ENCODE data around the gene CCT5.
A peak's percentile ranks its signal among the peaks of the same experiment; 100 is the strongest.
"Not testable (repeated sequence)": the region's sequence is repeated elsewhere in the genome, so short reads cannot be mapped to it uniquely, and the experiment has no call there.

Gene CCT5

DNA sequence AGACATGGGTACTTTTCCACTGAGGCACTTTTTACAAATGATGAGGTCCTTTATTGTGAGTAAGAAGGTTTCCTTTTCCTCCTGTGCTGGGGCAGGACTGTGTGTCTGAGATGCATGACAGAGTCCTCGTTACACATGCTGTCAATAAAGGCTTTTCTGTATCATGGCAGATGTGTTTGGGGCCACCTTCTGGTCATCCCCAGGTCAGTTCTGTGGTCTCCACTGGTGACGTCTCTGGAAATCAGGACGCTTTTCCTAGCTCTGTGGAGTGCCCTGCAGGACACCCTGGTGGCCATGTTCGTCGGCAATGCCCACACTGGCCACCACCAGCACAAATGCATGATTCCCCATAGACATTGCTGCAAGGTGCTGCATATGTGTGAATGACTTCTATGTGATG lies 54.9 kb downstream of the CCT5 start:
- DNase-seq, result no peak

DNA sequence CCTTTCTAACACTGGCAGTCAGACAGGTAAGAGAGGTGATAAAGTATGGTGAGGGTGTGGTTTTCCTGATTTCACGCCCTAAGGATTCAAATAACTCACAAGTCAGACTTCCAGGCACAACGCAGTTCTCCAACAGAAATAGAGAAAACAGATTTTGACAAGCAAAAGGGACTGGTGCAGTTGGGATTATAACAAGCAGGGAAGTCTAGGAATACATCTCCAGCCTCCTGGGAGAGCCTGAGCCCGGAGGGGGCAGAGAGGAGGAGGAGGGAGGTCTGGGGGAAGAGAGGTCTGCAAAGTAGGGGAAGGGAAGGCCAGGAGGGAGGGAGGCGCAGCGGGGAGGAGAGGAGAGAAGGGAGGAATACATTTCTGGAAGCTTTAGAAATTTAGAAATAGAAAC lies 56.0 kb downstream of the CCT5 start:
- no peak for DNase-seq

- DNase-seq, result no peak
These were observed 56.7 kb downstream of the CCT5 start for GRCh38 chr5:10306806-10307205.

- no peak for DNase-seq
These were observed 57.4 kb downstream of the CCT5 start, which contains the start of gene CMBL for GRCh38 chr5:10307206-10308148. TSS of gene CMBL (minus strand) at chr5:10307902. CDS start at chr5:10290762, 17,140 bp downstream.

GRCh38 chr5:10308844-10309243 lies 58.8 kb downstream of the CCT5 start:
- no peak for DNase-seq

DNA sequence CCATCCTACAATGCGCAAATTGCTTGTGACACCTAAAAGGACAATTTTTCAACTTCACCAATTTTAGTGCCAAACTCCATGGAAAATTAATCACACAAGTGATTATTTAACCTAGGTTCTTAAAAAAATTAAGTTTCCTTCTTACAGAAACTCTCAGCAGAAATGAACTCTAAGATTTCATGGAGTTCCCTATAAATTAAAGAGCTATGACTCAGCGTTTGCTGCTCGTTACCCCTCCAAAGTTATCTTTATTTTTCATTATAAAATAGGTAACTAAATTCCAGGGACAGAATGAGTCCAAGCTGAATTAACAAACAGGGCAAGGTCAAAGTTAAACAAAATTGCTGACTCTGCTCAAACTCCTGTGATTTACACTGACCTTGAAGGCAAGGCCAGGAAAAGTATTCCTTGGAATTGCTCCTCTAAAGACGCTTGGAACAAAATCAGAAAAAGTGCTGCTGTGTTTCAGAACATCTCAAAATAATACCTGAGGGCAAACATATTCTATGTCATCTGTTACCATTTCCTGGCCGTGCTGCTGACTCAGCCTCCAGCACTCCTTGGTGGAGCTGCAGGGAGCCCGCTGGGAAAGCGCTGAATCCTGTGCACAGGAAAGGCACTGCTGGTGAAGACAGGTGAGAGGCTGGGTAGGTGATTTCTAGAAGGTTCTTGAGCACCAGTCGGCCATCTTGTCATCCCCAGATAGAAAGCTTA lies 60.1 kb downstream of the CCT5 start:
- DNase-seq, result peak; percentile 19 to 58

- DNase-seq, result not testable (repeated sequence)
These were observed 60.9 kb downstream of the CCT5 start for GRCh38 chr5:10310835-10311570.

DNA sequence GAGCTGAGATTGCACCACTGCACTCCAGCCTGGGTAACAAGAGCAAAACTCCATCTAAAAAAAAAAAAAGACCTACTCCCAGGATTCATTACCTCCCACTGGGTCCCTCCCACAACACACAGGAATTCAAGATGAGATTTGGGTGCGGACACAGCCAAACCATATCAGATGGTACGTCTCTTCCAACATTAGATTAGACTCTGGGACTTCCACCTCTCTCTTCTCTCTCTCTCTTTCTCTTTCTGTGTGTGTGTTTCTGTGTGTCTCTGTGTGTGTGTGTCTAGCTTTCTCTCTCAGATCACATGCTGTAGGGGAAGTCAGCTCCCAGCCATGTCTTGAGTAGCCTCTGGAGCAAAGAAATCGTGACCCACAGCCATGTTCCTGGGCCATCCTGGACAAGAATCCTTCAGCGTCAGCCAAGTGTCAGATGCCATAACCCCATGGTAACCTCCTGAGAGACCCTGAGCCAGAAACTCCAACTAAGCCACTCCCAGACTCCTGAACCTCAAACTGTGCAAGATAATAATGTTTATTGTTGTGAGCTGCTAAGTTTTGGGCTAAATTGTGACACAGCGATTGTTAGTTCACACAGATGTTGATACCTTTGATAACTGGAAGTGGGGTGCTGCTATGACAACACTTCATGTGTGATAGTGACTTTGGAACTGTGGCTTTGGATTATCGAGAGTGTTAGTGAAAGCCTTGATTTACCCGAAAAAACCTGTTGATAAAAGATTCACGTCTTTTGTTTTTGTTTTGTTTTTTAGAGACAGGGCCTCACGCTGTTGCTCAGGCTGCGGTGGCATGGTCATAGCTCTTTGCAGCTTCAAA lies 61.7 kb downstream of the CCT5 start:
- DNase-seq, result no peak

DNA sequence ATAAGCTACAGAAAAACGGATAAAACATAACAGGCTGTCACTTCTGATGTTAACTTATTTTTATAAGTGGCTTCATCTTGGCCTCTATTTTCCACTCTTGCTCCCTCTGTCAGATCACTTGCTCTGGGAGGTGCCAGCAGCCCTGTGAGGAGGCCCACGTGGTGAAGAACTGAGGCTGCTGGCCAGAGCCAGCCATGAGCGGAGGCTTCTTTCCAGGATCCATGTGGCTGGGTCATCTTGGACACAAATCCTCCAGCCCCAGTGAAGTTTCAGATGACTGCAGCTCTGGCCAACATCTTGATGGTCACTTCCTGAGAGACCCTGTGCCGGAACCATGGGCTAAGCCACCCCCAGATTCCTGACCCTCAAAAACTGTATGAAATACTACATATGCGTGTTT lies 65.1 kb downstream of the CCT5 start:
- no peak for DNase-seq

Measured in SW 1271 (cell line).